GM11168 (cell line): ENCODE data around the gene GPR137B.
"Not testable (repeated sequence)": the region's sequence is repeated elsewhere in the genome, so short reads cannot be mapped to it uniquely, and the experiment has no call there.

Experiments used
- in situ Hi-C: fragments of 300-500 bp; cut with MboI; formaldehyde crosslinking; loops from one replicate; pipeline ENCODE4 v1.12.0; 2022; ENCODE audit warnings: low sequenced_read_pairs; ENCODE audit not compliant: unreplicated experiment

GPR137B gene

DNA sequence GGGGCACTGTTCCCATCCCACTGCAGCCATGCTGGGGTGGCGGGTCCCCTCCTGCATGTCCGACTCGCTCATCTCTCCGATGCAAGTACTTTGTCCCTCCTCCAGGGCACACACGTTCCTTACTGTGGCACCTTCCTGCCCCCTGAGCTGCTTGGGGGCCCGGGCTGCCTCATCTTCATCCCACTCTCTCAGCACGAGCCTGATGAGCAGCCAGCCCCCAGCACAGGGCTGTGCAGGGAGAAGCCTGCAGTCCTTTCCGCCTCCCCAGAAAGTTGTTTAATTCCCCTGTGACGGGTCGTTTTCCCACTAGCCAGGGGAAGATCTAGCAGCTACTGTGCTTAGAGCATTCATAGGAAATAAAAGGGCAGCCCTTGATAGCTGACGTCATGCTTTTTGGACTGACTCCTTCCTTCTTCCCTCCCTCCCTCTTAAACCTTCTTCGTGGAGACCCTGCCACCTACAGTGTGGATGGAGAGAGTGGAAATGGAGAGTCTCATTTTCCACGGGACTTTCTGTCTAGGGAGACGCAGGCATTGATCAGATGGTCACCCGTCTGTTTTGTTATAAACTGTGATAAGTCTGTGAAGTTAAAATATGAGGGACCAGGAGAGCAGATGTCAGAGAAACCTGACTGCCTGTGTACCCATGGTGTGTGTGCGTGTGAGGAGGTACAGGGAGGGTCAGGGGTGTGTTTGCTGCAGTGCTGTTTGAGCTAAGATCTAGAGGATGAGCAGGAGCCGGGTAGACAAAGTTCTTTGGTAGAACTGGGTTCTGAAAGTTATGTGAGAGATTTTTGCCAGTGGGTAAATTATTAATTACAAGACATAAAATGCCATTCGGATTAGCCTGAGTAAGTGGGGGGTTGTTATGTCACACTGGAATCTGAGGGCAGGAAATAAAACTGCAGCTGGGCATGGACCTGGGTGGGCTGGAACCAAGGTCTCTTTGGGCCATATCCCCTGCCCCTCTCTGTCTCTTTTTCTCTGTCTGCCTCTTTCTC lies 34.3 kb downstream of the GPR137B start:
- in situ Hi-C loops: no loop called here

DNA sequence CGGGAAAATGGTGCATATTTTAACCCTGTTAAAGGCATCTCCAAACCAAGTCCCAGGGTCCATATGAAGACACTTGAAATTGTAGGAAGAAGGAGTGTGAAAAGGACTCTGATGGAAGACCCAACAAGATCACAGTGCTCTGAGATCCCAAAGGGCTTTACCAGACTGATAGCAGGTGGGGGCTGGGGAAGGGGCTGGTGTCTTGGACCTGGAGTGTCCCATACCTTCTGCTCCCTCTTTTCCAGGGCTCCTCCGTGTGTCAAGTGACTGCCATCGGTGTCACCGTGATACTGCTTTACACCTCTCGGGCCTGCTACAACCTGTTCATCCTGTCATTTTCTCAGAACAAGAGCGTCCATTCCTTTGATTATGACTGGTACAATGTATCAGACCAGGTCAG lies 37.3 kb downstream of the GPR137B start:
- in situ Hi-C loops: no loop called here

- in situ Hi-C loops: no loop called here
Measured at GRCh38 chr1:236181059-236181458, 38.7 kb downstream of the GPR137B start.

DNA sequence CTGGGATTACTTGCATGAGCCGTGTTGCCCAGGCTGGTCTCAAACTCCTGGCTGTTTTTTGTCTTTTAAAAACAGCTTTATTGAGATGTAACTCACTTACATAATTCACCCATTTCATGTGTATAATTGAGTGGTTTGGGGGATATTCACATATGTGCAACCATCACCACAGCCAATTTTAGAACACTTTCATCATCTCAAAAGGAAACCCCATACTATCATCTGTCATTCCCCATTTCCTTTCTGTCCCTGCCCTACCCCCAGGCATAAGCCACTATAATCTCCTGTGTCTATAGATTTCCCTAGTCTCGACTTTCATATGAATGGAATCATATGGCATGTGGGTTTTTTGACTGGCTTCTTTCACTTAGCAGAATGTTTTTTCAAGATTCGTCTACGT lies 43.3 kb downstream of the GPR137B start:
- in situ Hi-C loops: no loop called here

DNA sequence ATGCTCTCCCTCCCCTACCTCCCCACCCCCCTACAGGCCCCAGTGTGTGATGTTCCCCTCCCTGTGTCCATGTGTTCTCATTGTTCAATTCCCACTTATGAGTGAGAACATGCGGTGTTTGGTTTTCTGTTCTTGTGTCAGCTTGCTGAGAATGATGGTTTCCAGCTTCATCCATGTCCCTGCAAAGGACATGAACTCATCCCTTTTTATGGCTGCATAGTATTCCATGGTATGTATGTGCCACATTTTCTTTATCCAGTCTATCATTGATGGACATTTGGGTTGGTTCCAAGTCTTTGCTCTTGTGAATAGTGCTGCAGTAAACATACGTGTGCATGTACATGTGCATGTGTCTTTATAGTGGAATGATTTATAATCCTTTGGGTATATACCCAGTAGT lies 44.1 kb downstream of the GPR137B start:
- in situ Hi-C loops: not testable (repeated sequence)

DNA sequence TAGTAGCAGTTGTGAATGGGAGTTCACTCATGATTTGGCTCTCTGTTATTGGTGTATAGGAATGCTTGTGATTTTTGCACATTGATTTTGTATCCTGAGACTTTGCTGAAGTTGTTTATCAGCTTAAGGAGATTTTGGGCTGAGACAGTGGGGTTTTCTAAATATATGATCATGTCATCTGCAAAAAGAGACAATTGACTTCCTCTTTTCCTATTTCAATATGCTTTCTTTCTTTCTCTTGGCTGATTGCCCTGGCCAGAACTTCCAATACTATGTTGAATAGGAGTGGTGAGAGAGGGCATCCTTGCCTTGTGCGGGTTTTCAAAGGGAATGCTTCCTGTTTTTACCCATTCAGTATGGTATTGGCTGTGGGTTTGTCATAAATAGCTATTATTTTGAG lies 45.7 kb downstream of the GPR137B start:
- in situ Hi-C loops: not testable (repeated sequence)

DNA sequence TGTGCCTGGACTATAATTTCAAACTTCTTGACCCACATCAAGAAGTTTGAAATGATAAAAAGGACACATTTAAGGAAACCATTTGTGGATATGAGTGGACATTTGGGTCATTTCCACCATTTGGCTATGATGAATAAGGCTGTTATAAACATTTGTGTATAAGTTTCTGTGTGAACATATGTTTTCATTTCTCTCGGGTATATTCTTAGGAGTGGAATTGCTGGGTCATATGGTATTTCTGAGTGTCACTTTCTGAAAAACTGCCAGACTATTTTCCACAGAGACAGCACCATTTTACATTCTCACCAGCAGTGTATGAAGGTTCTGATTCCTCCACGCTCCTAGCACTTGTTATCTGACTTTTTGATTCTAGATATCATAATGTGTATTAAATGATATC lies 50.8 kb downstream of the GPR137B start:
- in situ Hi-C loops: no loop called here

GRCh38 chr1:236200925-236201324 lies 58.6 kb downstream of the GPR137B start:
- in situ Hi-C loops: no loop called here

- in situ Hi-C loops: no loop called here
Measured at GRCh38 chr1:236201786-236202185, 59.4 kb downstream of the GPR137B start.

- in situ Hi-C loops: no loop called here
Measured at GRCh38 chr1:236204039-236204438, 61.7 kb downstream of the GPR137B start.

DNA sequence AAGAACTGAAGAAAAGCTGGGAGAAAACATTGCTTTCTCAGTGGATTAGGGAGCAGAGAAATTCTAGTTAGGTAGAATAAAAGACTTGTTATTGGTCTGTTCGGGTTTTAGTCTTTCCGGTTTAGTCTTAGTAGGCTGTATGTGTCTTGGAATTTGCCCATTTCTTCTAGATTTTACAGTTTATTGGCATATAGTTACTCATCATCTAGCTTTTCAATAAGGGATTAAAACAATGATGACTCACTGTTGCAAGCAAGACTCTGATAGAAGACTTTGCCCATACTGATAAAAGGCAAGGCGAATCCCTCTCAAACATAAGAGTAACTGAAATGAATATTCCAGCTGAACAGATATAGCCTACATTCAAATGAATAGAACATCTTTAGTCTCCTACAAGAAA lies 62.3 kb downstream of the GPR137B start:
- in situ Hi-C loops: no loop called here

GRCh38 chr1:236206548-236206947 lies 64.2 kb downstream of the GPR137B start:
- in situ Hi-C loops: no loop called here

- in situ Hi-C loops: no loop called here
Measured at GRCh38 chr1:236207121-236207520, 64.8 kb downstream of the GPR137B start.

GRCh38 chr1:236207569-236207968 lies 65.2 kb downstream of the GPR137B start:
- in situ Hi-C loops: no loop called here

DNA sequence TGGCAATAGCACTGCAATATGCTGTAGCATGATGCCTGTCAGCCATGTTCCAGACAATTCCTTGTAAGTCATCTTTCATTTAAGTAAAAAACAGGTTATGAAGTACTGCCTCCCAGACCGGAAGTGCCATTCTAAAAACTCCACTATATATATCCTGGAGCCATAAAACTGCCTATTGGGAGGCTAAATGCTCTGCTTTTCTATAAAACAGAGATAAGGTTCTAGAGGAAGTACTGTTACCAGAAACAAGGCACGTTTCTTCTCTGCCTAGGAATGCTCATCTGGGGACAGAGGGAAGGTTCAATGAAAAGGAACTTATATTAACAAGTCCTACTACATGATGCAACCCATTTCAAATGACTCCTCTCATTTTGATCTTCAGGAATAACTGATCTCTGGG lies 66.8 kb downstream of the GPR137B start:
- in situ Hi-C loops: no loop called here

DNA sequence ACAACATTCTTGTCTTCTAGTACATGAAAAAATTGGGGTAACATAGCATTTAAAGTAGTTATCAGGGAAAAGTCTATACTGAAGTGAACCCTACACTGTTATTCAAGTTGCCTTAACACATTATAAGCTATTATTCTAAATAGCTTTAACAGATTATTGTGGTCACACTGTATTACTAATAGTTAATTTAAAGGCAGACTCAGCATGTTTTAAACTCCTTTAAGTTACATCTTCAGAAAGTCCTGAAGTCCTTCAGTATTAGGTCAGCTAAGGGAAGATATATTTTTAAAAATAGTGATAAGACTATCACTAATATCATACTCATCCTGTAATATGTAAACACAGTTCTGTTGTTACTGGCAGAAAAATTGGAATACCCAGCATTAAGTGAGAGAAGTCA lies 67.4 kb downstream of the GPR137B start:
- in situ Hi-C loops: no loop called here

- in situ Hi-C loops: no loop called here
Measured at GRCh38 chr1:236211815-236212214, 69.5 kb downstream of the GPR137B start.

DNA sequence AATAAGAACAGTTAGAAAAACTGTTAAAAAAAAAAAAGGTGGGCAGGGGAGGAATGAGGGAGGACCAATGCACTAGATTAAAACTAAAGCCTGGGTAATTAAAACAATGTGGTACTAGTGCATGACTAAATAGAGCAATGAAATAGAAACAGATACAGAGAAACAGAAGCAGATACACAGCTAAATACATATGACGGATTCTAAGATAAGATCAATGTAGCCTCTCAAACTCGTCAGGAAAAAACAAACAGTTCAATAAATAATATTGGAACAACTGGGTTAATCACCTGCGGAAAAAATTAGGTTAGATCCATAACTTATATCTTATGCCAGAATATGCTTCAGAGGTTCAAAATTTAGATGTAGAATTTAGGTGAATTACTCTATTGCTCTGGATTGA lies 71.2 kb downstream of the GPR137B start:
- in situ Hi-C loops: no loop called here

DNA sequence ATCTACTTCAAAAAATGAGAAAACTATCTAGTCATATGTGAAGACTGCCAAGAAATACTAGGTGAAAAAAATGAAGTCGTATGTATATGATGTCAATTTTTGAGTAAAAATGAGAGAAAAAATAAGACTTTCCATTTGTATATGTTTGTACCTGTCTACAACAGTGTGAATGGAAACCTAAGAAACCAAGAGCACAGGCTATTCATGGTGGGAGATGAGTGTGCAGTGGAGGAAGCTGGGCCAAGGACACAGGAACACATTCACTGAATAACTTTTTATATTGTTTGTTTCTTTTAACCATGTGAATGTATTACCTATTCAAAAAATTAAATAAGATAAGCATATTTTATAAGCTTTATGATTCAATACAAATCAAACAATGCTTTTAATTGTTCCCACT lies 72.4 kb downstream of the GPR137B start:
- in situ Hi-C loops: no loop called here

DNA sequence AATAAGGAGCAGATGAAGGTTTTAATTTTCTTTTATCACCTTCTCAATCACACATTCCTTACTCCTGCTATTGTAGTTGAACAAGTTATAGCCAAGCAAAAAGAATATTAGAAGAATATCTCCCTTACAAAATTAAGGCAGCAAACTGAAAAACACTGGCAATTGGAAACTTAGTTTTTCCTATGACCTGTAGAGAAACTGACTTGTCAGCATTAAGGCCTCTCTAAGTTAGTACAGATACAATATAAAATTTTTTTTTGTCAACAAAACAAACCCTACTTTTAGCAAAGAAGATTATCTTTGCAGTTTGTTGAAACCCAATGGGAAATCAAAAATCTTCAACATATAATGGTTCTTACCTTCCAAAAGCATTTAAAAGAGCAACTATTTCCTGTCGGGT lies 78.1 kb downstream of the GPR137B start:
- in situ Hi-C loops: no loop called here

DNA sequence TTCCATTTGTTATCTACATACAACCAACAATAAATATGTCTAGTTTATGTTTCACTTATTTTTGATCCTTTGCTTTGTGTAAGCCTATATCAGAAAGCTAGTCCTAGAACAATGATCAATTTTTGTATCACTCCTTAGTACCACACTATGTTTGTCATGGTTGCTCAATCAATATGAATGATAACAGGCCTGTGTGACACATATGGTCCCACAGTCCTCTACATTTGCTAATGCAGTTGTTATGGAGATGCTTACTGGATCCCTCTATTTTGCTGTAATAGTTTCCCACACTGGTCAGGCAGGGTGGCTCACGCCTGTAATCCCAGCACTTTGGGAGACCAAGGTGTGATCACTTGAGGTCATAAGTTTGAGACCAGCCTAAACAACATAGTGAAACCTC lies 80.3 kb downstream of the GPR137B start:
- in situ Hi-C loops: no loop called here

DNA sequence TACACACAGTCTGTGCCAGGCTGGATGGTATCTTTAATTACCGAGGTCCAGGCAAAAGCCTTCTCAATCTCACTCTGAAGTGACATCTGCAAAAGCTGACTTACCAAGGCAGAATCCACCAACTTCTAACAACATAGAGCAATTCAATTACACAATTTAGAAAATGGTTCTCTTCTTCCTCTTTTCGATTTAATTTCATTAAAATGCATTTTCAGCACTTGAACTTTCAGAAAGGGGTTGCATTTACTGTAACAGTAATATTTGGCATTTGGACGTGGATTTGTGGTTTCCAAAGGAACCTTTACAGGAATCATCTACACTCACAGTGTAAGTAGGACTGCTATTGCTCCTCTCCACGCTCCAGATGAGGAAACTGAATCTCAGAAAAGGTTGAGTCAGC lies 86.1 kb downstream of the GPR137B start:
- in situ Hi-C loops: no loop called here
